ENCODE data around the gene FAM161B. TPM values are rescaled to one million over a fixed set of nuclear protein-coding genes. Genes with fewer than 3 reads are reported as not detected.
"Not testable (repeated sequence)": the region's sequence is repeated elsewhere in the genome, so short reads cannot be mapped to it uniquely, and the experiment has no call there.

The FAM161B gene, protein sequence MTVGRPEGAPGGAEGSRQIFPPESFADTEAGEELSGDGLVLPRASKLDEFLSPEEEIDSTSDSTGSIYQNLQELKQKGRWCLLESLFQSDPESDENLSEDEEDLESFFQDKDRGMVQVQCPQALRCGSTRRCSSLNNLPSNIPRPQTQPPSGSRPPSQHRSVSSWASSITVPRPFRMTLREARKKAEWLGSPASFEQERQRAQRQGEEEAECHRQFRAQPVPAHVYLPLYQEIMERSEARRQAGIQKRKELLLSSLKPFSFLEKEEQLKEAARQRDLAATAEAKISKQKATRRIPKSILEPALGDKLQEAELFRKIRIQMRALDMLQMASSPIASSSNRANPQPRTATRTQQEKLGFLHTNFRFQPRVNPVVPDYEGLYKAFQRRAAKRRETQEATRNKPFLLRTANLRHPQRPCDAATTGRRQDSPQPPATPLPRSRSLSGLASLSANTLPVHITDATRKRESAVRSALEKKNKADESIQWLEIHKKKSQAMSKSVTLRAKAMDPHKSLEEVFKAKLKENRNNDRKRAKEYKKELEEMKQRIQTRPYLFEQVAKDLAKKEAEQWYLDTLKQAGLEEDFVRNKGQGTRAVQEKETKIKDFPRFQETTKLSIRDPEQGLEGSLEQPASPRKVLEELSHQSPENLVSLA
- polyA plus RNA-seq (ENCODE audit: insufficient read length in 4 of 4), result 10 to 100 TPM; 12.8 to 15.8 (median 14.1) TPM

DNA sequence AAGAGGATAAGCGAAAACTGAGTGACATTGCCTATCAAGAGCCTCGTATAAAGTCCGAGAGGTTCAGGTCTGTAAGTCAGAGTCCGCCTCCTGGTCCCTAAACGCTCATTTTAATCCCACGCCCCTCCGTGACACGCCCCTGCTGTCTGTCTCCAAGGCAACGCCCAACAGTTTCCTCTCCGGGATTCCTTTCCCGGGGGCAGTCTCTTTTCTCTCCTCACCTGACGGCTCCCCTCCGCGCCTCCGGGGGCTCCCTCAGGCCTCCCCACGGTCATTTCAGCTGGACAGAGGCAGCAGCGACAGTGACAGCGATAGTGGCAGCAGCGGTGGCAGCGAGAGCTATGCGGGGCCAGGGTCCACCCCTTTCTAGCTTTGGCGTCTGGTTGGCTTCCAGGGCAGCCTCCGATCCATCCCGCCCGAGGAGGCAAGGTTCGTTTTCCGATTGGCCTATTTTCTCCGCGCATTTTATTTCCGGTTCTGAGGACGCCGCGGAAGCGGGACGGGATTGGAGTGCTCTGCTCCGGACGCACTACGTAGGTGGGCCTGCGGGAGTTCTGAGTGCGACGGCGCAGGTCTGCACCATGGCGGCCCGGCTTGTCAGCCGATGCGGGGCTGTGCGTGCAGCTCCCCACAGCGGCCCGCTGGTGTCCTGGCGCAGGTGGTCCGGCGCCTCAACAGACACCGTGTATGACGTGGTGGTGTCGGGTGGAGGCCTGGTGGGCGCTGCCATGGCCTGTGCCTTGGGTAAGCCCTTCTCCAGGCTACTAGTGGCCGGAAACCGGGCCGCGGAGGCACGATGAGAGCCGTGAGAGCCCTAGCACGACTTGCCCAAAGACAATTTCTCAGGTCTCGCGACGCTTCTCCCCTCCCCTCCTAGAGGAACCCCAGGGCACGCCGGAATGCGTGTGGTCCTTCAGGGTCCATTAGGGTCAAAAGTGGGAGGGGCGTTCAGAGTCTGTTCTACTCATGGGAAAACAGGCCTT, at the start of gene FAM161B, which contains the start of gene COQ6:
TSS of gene FAM161B (minus strand) at position 343 of the 983 bp plus-strand sequence. CDS start at position 275, 68 bp downstream.
TSS of gene COQ6 (plus strand) at position 551 of the 983 bp plus-strand sequence. CDS start at position 582, 31 bp downstream.
- DNase-seq (ENCODE audit: low read depth in 4 of 4, low spot score in 3 of 4), result peak; percentile 89 to 96 (median 94)

DNA sequence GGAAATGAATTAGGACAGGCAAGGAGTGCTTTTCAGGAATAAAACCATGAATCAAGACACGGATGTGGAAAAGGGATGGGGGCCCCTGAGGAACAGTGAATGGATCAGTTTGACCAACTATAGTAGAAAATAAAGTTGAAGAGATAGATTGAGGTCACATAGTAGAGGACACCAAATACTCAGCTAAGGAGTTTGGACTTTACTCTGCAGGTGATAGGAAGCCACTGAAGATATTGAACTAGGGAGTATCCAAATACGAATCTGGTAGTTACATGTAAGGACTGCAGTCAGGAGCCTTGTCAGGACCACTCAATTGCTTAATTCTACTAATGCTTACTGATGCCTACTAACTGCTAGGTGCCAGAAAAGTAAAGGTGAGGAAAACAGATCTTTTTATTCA, 48.8 kb upstream of the FAM161B start:
- no peak for DNase-seq (ENCODE audit: low read depth in 4 of 4, low spot score in 3 of 4)

DNA sequence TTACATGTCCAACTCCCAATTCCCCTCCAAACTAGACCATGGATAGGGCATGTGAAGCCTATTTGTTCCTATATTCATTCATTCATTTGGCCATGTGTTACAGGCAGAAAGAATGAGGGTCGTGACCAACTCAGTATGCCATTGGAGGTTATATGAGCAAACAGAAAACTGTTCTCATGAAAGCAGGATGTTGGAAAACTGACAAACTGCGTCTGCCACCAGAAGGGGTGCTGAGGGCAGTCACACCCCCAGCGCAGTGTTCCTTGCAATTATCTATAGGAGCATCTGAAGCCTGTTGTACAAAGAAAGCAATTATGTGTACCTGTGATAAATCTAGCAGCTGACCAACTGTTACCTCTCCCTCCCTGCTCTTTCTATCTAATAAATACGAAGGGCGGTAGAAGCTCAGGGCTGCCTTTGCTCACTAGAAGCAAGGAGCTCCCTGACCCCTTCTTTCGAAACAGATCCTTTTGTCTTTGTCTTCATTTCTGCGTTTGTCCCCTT, 48.1 kb upstream of the FAM161B start:
- no peak for DNase-seq (ENCODE audit: low read depth in 4 of 4, low spot score in 3 of 4)

DNA sequence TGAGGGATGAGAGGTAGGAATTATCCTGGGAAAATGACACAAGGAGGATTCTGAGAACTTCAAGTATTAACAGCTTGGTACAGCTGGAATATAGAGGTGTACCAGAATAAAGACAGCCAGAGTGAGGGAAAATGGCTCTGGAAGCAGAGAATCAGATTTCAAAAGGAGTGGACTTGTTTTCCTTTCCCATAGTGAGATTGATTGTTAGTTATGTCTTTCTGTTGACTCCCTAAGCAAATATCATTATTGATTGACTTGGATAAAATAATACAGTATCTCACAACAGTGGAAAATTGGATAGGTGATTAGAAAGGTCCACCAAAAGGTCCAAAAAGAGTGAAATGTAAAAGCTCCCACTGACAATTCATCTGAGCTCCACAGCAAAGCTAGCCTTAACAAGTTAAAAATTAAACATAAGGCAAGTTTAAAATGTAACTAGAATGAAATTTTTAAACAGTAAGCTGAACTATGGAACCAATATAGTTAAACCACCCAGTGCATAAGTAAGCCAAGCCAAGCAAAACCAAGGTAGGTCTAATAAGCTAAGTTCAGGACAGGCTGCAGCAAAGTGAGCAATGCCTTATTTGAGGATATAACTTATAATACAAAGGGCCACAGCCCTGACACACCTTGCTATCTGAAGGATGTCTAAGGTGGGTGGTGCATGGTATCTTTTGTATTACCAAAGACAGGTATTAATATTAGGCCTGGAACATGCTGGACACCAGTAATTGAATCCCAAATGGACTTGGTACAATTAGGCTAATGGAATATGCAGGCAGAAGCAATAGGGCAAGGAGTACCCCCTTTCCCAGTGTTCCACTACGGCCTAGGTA, 47.4 kb upstream of the FAM161B start:
- DNase-seq (ENCODE audit: low read depth in 4 of 4, low spot score in 3 of 4), result no peak

DNA sequence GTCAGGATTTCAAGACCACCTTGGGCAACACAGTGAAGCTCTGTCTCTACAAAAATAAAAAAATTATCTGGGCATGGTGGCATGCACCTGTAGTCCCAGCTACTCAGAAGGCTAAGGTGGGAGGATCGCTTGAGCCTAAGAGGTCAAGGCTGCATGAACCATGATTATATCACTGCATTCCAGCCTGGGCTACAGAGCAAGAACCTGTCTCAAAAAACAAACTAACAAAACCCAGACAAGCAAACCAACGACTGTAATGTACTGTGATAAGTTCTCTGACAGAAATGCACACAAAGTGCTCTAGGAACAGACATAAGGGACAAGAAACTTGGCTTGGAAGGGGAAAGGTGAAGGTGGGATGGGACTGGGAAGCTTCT, 46.8 kb upstream of the FAM161B start:
- DNase-seq (ENCODE audit: low read depth in 4 of 4, low spot score in 3 of 4), result no peak

DNA sequence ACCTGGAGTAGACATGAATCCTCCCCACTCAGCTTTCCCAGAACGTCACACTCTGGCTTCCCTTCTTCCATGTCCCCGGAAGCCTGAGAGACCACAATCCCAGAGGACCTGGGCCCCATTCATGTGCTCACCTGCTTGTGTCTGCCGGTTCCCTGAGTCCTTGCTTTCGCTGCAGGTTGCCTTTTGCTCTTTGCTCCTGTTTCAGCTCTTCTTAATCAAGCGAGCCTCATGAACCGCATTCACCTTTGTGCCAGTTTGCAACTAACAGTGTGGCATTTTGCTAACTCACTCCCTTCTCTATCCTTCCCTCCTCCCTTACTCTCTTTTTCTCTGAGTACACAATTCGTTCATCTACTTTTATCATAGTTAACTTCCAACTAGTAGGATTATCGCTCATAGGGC, 46.1 kb upstream of the FAM161B start:
- DNase-seq (ENCODE audit: low read depth in 4 of 4, low spot score in 3 of 4), result no peak

DNA sequence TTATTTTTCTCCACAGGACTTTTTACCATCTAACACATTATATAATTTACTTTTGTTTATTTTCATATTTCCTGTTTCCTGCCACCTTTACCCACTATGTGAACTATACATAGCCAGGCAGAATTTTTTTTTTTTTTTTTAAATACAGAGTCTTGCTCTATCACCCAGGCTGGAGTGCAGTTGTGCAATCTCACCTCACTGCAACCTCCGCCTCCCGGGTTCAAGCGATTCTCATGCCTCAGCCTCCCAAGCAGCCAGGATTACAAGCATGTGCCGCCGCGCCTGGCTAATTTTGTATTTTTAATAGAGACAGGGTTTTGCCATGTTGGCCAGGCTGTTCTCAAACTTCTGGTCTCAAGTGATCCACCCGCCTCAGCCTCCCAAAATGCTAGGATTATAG, 45.0 kb upstream of the FAM161B start:
- not testable (repeated sequence) for DNase-seq (ENCODE audit: low read depth in 4 of 4, low spot score in 3 of 4)

DNA sequence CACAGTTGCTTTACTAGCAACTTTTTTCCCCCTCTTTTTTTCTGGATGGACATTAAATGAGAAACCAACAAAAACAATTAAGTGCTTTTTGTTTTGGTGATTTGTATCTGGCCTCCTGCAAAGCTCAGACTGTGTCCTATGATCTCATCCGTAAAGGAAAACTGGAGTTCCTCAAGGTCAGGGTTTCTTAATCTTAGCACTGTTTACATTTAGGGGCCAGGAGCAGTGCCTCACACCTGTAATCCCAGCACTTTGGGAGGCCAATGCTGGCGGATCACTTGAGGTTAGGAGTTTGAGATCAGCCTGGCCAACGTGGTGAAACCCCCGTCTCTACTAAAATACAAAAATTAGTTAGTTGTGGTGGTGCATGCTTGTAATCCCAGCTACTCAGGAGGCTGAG, 41.2 kb upstream of the FAM161B start:
- no peak for DNase-seq (ENCODE audit: low read depth in 4 of 4, low spot score in 3 of 4)

DNA sequence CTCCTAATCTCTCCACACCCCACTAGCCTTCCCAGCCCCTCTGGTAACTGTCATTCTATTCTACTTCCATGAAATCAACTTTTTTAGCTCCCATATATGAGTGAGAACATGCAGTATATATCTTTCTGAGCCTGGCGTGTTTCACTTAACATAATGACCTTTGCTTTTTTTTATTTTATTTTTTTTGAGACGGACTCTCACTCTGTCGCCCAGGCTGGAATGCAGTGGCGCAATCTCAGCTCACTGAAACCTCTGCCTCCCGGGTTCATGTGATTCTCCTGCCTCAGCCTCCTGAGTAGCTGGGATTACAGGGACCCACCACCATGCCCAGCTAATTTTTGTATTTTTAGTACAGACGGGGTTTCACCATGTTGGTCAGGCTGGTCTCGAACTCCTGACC, 38.8 kb upstream of the FAM161B start:
- DNase-seq (ENCODE audit: low read depth in 4 of 4, low spot score in 3 of 4), result not testable (repeated sequence)

DNA sequence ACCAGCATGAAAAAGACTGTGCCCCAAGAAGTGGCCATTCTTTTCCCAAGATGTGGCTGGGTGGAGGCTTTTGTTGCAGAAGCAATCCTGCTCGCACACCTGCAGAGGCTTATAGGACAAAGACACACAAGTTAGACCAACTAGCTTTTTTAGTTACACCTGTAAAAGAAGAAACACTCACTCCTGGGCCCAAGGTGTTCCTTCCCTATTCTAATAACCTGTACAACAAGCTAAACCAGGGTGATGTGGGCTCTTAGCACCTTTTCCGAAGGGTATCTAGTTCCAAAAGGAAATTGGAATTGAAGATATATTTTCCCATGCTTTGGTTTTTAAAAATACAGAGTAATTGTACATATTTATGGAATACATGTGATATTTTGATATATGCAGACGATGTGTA, 38.2 kb upstream of the FAM161B start:
- no peak for DNase-seq (ENCODE audit: low read depth in 4 of 4, low spot score in 3 of 4)

DNA sequence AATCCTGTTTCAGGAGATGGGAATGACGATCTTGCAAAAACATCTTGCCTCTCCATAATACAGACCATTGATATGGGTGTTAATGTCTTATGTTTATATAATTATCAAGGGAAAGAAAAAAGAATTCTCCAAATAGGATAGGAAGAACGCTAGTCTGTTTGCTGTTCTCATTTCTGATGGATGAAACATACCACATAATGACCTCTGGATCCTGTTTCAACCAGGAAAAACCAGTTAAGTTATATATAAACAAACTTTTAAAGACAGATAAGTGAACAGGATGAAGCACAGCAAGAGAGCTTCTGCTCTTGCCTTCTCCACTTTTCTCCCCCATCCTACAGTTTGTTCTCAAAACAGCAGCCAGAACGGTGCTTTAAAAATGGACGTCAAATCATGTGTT, 28.0 kb upstream of the FAM161B start:
- DNase-seq (ENCODE audit: low read depth in 4 of 4, low spot score in 3 of 4), result no peak

DNA sequence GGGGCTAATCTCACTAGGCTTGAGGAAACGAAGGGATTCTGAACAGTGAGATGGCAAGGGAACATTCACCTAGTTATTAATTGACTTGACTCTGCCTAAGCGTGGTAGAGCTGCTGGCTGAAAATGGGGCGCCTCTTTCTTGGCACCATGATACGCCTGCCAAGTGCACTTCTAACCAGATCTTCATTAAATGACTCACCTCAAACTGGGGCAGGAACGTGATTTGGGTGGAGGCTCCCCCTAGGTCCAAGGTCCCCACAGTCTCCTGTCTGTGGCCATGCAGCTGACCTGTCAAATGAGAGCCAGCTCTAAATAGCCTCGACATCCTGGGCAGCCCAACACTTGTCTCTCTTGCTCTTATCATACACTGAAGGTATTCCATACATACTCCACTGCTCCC, 26.2 kb upstream of the FAM161B start:
- no peak for DNase-seq (ENCODE audit: low read depth in 4 of 4, low spot score in 3 of 4)

DNA sequence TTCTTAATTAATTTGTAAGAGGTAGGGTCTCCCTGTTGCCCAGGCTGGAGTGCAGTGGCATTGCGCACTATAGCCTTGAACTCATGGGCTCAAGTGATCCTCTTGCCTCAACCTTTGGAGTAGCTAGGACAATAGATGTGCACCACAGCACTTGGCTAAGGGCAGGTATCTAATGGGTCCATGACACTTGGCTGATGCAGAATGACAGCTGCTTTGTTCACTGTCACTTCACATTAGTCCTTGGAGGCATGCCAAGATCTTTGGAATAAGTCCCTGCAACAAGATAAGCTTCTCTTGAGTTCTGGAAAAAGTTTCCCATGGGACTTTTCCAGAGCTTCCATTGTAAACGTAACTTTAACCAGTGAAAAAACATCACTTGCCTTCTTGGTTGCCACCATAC, 23.6 kb upstream of the FAM161B start:
- no peak for DNase-seq (ENCODE audit: low read depth in 4 of 4, low spot score in 3 of 4)

DNA sequence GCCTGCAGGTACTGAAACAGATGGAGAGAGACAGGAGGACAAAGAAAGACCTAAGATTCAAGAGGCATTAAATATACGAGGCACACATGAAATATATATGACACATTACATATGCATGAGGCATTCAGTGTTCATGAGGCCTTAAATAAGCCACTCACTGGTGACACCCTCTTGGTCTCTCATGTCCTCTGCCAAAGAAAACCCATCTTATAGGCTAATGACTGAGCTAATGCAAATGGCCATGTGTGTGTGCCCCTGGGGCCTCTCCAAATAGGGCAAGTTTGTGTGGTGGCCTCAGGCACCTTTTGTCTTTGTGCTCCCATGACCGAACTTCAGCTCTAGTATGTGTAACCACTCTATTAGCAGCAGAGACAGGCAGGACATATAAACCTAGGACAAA, 19.0 kb upstream of the FAM161B start:
- DNase-seq (ENCODE audit: low read depth in 4 of 4, low spot score in 3 of 4), result no peak

DNA sequence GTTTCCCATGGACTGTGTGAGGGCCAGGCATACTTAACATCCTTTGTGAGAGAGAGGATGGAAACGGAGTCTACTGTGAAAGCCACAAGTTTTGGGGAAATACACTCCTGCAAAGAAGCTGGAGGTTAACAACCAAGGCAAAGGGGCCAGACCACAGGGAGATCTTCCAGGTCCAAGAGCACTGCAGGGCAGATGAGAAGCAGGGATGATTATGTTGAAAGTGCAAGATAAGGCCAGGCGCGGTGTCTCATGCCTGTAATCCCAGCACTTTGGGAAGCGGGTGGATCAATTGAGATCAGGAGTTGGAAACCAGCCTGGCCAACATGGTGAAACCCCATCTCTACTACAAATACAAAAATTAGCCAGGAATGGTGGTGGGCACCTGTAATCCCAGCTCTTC, 15.3 kb upstream of the FAM161B start:
- DNase-seq (ENCODE audit: low read depth in 4 of 4, low spot score in 3 of 4), result no peak

DNA sequence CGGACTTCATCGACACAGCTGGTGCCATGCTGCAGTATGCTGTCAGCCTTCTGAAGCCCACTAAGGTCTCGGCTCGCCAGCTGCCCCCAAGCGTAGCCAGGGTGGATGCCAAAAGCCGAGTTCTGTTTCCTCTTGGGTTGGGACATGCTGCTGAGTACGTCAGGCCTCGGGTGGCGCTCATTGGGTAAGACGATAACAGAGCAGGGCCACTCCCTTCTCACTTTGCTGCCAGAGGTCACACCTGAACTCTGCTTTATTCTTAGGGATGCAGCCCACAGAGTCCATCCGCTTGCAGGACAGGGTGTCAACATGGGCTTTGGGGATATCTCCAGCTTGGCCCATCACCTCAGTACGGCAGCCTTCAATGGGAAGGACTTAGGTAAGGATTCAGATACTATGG, 11.3 kb upstream of the FAM161B start:
- no peak for DNase-seq (ENCODE audit: low read depth in 4 of 4, low spot score in 3 of 4)

DNA sequence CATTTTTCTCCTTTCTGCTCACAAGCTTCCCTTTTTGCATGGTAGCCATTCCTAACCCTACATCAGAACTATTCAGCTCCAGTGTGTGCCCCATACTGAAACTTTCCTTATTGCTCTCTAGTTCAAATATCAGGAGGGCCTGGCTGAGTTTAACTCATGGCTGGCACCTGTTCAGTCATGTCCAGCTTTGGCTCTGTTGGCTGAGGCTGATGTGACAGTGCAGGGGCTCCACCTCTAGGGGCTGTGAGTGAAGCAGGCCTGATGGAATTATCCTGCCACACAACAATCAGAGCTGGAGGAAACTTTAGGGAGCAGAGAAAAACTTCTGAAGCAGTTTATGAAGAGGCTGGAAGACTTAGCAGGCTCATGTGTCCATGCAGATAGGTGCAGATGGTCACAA, 8.7 kb upstream of the FAM161B start:
- DNase-seq (ENCODE audit: low read depth in 4 of 4, low spot score in 3 of 4), result no peak

DNA sequence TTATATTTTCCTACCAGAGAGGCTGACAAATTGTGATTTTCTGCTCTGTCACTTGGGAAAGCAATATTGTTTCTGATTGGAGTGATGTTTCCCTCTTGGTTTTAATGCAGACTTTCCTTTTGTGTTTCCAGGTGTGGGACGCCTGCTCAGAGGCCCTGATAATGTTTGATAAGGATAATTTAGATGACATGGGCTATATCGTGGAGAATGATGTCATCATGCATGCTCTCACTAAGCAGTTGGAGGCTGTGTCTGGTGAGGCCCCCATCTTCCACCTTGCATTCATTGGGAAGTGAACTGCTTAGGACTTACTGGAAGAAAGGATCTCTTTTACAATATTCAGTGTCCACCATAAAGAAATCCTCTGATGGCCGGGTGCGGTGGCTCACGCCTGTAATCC, 5.8 kb upstream of the FAM161B start:
- no peak for DNase-seq (ENCODE audit: low read depth in 4 of 4, low spot score in 3 of 4)

DNA sequence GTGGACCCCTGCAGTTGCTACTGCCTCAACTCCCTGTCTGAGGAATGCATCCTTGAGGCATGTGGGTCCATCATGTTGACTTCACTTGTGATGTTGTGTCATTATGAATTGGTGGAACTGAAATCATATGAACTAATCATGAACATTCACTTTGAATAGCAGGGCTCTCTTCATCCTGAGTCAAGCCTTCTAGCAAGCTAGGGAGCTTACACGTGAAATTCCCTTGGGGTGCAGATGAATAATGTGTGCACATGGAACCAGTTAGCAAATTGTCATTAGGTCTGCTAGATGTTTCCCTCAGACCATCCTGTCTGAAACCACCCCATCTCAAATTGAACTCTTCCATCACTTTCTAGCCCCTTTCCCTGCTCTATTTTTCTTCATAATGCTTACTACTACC, 3.8 kb upstream of the FAM161B start:
- DNase-seq (ENCODE audit: low read depth in 4 of 4, low spot score in 3 of 4), result no peak

DNA sequence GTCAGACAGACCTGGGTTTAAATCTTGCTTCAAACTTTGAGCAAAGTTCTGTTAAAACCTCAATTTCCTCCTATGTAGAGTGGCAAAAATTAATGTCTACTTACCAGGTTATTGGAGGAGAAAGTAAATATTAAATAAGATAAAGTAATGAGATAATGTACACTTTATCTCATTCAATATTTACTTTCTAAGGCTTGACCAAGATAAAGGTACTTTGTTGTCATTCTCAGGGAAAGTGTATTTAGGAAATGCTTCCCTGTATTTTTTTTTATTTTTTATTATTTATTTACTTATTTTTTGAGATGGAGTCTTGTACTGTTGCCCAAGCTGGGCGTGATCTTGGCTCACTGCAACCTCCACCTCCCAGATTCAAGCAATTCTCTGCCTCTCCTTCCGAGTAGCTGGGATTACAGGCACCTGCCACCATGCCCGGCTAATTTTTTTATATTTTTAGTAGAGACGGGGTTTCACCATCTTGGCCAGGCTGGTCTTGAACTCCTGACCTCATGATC, 4.7 kb downstream of the FAM161B start:
- no peak for DNase-seq (ENCODE audit: low read depth in 4 of 4, low spot score in 3 of 4)

Measured in right renal pelvis (tissue), 4 donors.